ENCODE results near the gene ARHGEF4.

ARHGEF4 gene

DNA sequence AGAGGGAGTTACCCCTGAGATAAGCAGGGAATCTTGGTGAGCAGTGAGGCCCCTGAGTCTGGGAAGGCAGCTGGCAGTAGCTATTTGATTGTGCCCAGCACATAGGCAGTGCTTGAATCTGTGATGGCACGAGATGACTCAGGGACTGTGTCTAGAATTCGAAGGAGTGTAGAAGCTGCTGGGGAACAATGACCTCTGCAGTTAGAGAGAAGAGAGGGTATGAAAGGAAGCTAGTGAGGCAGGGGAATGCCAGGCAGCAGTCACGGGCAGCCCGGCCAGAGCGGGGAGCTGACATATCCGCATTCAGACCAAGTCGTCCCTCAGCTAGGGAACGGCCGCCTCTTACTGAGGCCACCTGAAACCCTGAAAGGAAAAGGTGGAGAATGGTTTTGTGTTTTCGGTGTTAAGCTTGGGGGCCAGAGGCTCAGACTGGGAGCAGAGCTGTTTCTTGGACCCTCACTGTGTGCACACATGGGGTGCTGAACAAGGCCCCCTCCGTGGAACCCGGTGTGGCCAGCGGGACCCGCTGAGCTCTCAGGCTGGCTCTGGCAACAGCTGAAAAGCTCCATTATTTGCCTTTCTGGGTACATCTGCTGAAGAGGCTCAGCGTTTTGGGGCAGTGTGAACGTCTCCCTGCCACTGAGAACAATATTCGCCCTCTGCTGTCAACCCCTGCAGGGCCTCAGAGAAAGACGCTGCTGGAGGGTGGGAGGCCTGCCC is 32.9 kb downstream of the ARHGEF4 start:
- H3K4me3 ChIP-seq (IDR thresholded peaks at IDR 0.05; ENCODE audit: insufficient read depth, low read depth, low read length): no peak overlapping the region
- no peaks in the 10 kb centered on the region for H4K20me1 ChIP-seq (ENCODE audit: insufficient read depth)
- H3K27me3 ChIP-seq (ENCODE audit: insufficient read depth, low read depth): no peaks in the 10 kb centered on the region
- H3K4me1 ChIP-seq (ENCODE audit: low read depth, poor library complexity, severe bottlenecking): no peaks in the 10 kb centered on the region
- no peak overlapping the region for H2AFZ ChIP-seq (ENCODE audit: low read depth)
- no peak overlapping the region for H3K9ac ChIP-seq
- TF ChIP-seq, protein P1, sequence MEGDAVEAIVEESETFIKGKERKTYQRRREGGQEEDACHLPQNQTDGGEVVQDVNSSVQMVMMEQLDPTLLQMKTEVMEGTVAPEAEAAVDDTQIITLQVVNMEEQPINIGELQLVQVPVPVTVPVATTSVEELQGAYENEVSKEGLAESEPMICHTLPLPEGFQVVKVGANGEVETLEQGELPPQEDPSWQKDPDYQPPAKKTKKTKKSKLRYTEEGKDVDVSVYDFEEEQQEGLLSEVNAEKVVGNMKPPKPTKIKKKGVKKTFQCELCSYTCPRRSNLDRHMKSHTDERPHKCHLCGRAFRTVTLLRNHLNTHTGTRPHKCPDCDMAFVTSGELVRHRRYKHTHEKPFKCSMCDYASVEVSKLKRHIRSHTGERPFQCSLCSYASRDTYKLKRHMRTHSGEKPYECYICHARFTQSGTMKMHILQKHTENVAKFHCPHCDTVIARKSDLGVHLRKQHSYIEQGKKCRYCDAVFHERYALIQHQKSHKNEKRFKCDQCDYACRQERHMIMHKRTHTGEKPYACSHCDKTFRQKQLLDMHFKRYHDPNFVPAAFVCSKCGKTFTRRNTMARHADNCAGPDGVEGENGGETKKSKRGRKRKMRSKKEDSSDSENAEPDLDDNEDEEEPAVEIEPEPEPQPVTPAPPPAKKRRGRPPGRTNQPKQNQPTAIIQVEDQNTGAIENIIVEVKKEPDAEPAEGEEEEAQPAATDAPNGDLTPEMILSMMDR (conservative IDR thresholded peaks at IDR 0.05; ENCODE audit: low read depth, low read length): no peak
- no peaks in the 10 kb centered on the region for H3K36me3 ChIP-seq (ENCODE audit: insufficient read depth)
- no peaks in the 10 kb centered on the region for H3K79me2 ChIP-seq (ENCODE audit: insufficient read depth, low read depth)
- no peak overlapping the region for H3K4me2 ChIP-seq
- no peak overlapping the region for H3K27ac ChIP-seq

DNA sequence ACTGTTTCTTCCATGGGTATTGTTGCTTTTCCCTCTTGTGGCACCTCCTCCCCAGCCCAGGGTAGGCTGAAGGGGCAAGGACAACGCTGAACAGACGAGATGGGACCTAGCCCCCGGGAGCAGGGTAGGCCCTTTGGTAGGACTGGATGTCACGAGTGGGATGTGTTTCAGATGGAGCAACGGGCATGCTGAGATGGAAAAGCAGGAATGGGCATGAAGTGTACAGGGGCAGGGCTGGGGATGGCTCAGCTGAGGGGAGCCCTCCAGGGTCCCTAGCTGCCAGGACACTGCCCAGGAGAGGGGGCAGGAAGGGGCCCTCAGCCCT is 33.4 kb downstream of the ARHGEF4 start:
- Histone ChIP-seq H4K20me1 (ENCODE audit: insufficient read depth) (no peaks in the 10 kb centered on the region), H3K4me3 (IDR thresholded peaks at IDR 0.05; ENCODE audit: insufficient read depth, low read depth, low read length) (no peak overlapping the region), H3K27me3 (ENCODE audit: insufficient read depth, low read depth) (no peaks in the 10 kb centered on the region), H3K79me2 (ENCODE audit: insufficient read depth, low read depth) (no peaks in the 10 kb centered on the region), H3K9ac (no peak overlapping the region), H3K4me2 (no peak overlapping the region), H3K27ac (no peak overlapping the region), H3K36me3 (ENCODE audit: insufficient read depth) (no peaks in the 10 kb centered on the region), H2AFZ (ENCODE audit: low read depth) (no peak overlapping the region), H3K4me1 (ENCODE audit: low read depth, poor library complexity, severe bottlenecking) (no peaks in the 10 kb centered on the region)
- TF ChIP-seq, protein P1 (conservative IDR thresholded peaks at IDR 0.05; ENCODE audit: low read depth, low read length): no peak

DNA sequence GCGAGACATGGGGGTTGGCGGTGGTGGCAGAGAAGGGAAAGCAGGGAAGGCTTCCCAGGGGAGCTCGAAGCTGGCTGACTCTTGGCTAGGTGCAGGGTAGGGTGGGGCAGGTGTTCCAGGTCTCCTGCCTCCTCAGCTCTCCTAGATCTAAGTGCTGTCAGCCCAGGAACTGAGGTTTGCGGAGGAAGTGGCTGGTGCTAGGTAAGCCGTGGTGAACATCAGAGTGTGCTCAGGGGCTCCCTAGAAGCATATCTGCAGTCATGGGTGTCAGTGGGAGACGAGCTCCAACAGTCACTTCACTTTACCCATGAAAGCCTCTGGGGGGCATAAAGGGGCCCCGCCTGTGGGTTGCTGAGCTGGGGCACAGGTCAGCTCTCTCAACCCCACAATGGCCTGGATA is 34.1 kb downstream of the ARHGEF4 start:
- Histone ChIP-seq H3K9ac (no peak overlapping the region), H3K4me3 (IDR thresholded peaks at IDR 0.05; ENCODE audit: insufficient read depth, low read depth, low read length) (no peak overlapping the region), H3K4me2 (no peak overlapping the region), H3K4me1 (ENCODE audit: low read depth, poor library complexity, severe bottlenecking) (no peaks in the 10 kb centered on the region), H4K20me1 (ENCODE audit: insufficient read depth) (no peaks in the 10 kb centered on the region), H3K27me3 (ENCODE audit: insufficient read depth, low read depth) (no peaks in the 10 kb centered on the region), H3K36me3 (ENCODE audit: insufficient read depth) (no peaks in the 10 kb centered on the region), H3K27ac (no peak overlapping the region), H3K79me2 (ENCODE audit: insufficient read depth, low read depth) (no peaks in the 10 kb centered on the region), H2AFZ (ENCODE audit: low read depth) (no peak overlapping the region)
- TF ChIP-seq, protein P1 (conservative IDR thresholded peaks at IDR 0.05; ENCODE audit: low read depth, low read length): no peak

DNA sequence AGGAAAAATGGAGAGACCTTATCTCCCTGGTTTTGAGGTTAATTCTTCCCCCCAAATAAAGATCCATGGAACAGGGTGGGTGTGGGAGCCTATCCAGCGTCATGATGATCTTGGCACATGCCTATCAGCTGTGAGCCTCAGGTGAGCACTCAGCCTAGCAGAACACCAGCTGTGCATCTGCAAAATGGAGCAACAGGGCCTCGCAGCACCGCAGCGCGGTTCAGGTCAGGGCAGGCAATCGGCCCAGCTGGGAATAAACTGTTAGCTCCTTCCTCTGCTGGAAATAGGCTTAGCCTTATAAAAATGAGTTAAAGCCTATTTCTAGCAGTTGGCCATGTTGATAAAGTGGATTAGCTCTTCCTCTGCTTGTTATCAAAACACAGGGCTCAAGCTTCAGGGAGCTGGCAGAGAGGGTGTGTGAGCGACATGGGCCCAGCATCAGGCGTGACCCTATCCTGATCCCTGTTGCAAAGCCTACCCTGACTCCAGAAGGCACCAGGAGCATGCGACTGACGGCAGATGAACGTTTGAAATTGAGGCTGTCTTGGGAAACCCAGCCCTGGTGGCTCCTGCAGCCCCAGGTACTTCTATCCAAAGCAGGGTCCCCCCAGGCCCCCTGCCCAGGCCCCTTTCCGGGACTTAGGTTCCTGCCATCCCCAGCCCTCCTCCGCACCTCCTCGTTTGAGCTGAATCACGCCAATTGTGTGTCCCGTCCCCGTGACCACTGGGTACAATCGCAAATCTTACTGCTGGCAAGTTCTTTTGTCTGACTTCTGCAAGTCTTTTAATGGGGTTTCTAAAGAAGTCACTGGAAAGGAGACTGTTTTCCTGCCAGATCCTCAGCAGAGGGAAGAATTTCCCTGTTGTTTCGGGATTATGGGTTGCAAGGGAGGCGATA is 35.4 kb downstream of the ARHGEF4 start:
- Histone ChIP-seq H3K27ac (no peak overlapping the region), H2AFZ (ENCODE audit: low read depth) (no peak overlapping the region), H3K4me3 (IDR thresholded peaks at IDR 0.05; ENCODE audit: insufficient read depth, low read depth, low read length) (no peak overlapping the region), H3K9ac (no peak overlapping the region), H3K36me3 (ENCODE audit: insufficient read depth) (no peaks in the 10 kb centered on the region), H3K4me2 (no peak overlapping the region), H3K79me2 (ENCODE audit: insufficient read depth, low read depth) (no peaks in the 10 kb centered on the region), H3K4me1 (ENCODE audit: low read depth, poor library complexity, severe bottlenecking) (no peaks in the 10 kb centered on the region), H4K20me1 (ENCODE audit: insufficient read depth) (no peaks in the 10 kb centered on the region), H3K27me3 (ENCODE audit: insufficient read depth, low read depth) (no peaks in the 10 kb centered on the region)
- TF ChIP-seq, protein P1 (conservative IDR thresholded peaks at IDR 0.05; ENCODE audit: low read depth, low read length): no peak
